Skin epidermis (tissue), 12 donors: ENCODE measurements around the gene ELMO1.

Experiments used
- H3K27ac ChIP-seq, 21 experiments: fragments of 200-600 bp; sonication (generic) in 11 of 21; one replicate each; pipeline ENCODE4 v1.5.0; 2020; ENCODE audit warnings: mild to moderate bottlenecking in 3 of 21, inconsistent platforms in 2 of 21, moderate library complexity in 2 of 21
- H3K4me3 ChIP-seq, 7 experiments: fragments of 200-600 bp; sonication (generic) in 2 of 7; one replicate each; pipeline ENCODE4 v1.5.0; 2020; ENCODE audit warnings: inconsistent platforms in 2 of 7, mild to moderate bottlenecking in 2 of 7, moderate library complexity in 1 of 7

ELMO1 gene

DNA sequence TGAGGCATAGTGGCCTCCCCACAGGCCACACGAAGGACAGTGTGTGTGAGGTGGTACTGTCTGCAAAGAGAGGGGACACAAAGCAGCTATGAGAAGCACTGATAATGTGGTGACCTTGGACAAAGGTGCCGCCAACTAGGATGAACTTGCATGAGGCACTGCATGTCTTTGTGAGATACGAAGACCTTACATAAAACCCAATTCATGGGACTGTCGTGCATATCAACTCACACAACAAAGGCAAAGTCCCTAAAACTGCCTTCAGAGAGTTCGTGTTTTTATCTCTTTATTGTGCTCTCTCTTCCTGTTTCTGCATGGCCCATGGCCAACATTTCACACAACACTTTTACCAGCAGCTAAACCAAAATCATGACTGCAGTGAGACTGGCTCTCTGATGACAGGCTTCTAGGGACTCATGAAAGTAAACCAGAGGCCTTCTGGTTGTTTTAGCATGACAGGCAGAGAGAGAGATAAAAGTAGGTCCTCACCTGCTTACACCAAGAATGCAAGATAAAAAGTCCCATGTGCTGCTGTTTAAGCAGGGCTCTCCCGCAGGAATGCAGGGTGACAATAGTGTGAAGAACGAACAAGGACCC is 347.8 kb downstream of the ELMO1 start:
- no peak overlapping the region for H3K4me3 ChIP-seq

GRCh38 chr7:37098762-37099161 is 349.9 kb downstream of the ELMO1 start:
- Histone ChIP-seq H3K4me3 (no peak overlapping the region), H3K27ac (no peak overlapping the region)

More for the DNA sequence above, 347.8 kb downstream of the ELMO1 start:
- H3K27ac ChIP-seq = no peak overlapping the region

DNA sequence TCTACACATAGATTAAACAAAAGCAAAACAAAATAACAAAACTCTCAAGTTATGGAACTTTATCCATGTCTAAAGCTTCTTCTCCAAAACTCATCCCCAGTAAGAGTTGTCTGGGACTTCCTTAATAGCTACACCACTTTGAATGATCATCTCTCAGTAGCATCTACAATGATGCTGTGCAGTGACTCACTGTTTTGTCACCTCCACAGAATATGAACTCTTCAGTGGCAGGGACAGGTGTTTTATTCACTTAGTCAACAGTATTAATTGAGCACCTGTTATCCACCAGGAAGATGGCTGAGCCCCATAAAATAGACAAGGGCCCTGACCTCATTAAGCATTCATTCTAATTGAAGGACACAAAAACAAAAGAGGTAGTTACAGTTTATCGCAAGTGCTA is 350.7 kb downstream of the ELMO1 start:
- Histone ChIP-seq H3K27ac (no peak overlapping the region), H3K4me3 (no peak overlapping the region)

- Histone ChIP-seq H3K4me3 (no peak overlapping the region), H3K27ac (no peak overlapping the region)
These were observed 351.4 kb downstream of the ELMO1 start for GRCh38 chr7:37097276-37097675.

DNA sequence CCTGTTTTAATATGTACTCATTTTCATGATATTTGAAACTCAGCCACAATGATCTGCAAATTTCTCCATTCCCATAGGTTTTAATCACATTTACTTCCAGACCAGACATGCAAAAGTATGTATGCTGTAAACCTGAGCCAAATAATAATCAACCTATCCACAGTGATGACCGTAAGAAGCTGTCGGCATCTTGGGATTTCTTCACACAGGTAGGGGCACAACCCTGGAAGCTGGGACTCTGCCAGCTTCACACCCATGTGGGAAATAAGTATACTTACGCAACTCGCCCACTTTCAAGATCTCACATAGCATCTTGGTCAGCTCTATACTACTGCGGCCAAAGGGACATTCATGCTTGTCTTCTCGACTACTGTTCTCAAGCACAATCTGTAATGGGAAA is 352.3 kb downstream of the ELMO1 start:
- H3K4me3 ChIP-seq = no peak overlapping the region
- H3K27ac ChIP-seq = no peak overlapping the region

GRCh38 chr7:37095122-37095521 is 353.5 kb downstream of the ELMO1 start:
- no peak overlapping the region for H3K4me3 ChIP-seq
- H3K27ac ChIP-seq = no peak overlapping the region

- Histone ChIP-seq H3K4me3 (no peak overlapping the region), H3K27ac (no peak overlapping the region)
These were observed 355.4 kb downstream of the ELMO1 start for GRCh38 chr7:37093257-37093656.

- no peak overlapping the region for H3K27ac ChIP-seq
- no peak overlapping the region for H3K4me3 ChIP-seq
These were observed 356.1 kb downstream of the ELMO1 start for GRCh38 chr7:37092548-37092947.

GRCh38 chr7:37089972-37090371 is 358.7 kb downstream of the ELMO1 start:
- no peak overlapping the region for H3K27ac ChIP-seq
- no peak overlapping the region for H3K4me3 ChIP-seq

- Histone ChIP-seq H3K27ac (no peak overlapping the region), H3K4me3 (no peak overlapping the region)
These were observed 363.1 kb downstream of the ELMO1 start for GRCh38 chr7:37085600-37085999.

GRCh38 chr7:37084303-37084702 is 364.4 kb downstream of the ELMO1 start:
- no peak overlapping the region for H3K4me3 ChIP-seq
- H3K27ac ChIP-seq = no peak overlapping the region

GRCh38 chr7:37083311-37084096 is 365.2 kb downstream of the ELMO1 start:
- Histone ChIP-seq H3K4me3 (no peak overlapping the region), H3K27ac (peak overlapping the region in 6 of 21 experiments; percentile 4 to 68 (median 40))

DNA sequence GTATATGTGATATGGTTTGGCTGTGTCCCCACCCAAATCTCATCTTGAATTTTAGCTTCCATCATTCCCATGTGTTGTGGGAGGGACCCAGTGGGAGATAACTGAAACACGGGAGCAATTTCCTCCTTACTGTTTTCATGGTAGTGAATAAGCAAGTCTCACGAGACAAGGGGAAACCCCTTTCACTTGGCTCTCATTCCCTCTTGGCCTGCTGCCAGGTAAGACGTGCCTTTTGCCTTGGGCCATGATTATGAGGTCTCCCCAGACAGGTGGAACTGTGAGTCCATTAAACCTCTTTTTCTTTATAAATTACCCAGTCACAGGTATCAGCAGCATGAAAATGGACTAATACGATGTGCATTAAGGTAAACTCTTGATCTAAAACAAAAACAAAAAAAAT is 367.2 kb downstream of the ELMO1 start:
- Histone ChIP-seq H3K4me3 (no peak overlapping the region), H3K27ac (no peak overlapping the region)

- Histone ChIP-seq H3K27ac (no peak overlapping the region), H3K4me3 (no peak overlapping the region)
These were observed 369.2 kb downstream of the ELMO1 start for GRCh38 chr7:37079420-37079819.

GRCh38 chr7:37076668-37077067 is 372.0 kb downstream of the ELMO1 start:
- Histone ChIP-seq H3K27ac (no peak overlapping the region), H3K4me3 (no peak overlapping the region)

DNA sequence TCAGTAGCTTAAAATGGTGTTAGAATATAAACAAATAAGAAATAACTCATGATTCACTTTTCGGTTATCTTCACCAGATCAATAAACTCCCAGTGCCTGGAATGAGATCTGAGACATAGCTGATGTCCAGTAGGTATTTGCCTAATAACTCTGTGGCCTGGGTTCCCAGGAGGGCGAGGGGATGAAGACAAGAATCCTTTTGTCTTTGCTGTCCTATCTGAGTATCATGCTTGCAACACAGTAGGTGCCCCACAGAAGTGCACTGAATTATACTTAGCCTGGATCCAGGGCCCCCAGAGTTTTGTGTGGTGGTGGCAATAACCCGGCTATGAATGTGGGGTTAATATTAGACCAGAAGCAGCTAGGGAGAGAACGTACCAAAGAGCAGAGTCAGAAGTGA is 374.3 kb downstream of the ELMO1 start:
- H3K27ac ChIP-seq = no peak overlapping the region
- no peak overlapping the region for H3K4me3 ChIP-seq

- Histone ChIP-seq H3K4me3 (no peak overlapping the region), H3K27ac (no peak overlapping the region)
These were observed 377.5 kb downstream of the ELMO1 start for GRCh38 chr7:37071124-37071523.

DNA sequence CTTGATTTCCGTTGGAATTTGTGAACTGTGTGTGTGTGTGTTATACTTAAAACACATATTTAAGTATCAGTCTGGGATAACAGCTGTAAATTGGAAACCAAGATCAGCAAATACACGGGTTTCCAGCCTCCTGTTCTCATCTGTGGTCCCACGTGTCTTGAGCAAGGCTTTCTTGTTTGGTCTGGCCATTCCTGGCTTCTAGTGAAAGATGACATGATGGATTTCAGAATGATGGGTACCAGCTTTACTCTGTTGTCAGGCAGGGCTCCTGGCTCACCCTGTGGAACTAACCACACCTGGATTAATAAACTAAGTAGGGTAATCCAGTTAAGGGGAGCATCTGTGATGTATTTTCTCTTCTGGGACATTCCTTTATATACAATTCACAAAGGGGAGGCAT is 378.2 kb downstream of the ELMO1 start:
- Histone ChIP-seq H3K27ac (no peak overlapping the region), H3K4me3 (no peak overlapping the region)

- Histone ChIP-seq H3K27ac (no peak overlapping the region), H3K4me3 (no peak overlapping the region)
These were observed 378.6 kb downstream of the ELMO1 start for GRCh38 chr7:37070031-37070430.

GRCh38 chr7:37069336-37069735 is 379.3 kb downstream of the ELMO1 start:
- no peak overlapping the region for H3K27ac ChIP-seq
- H3K4me3 ChIP-seq = no peak overlapping the region

- H3K4me3 ChIP-seq = no peak overlapping the region
- H3K27ac ChIP-seq = no peak overlapping the region
These were observed 379.8 kb downstream of the ELMO1 start for GRCh38 chr7:37068902-37069301.

DNA sequence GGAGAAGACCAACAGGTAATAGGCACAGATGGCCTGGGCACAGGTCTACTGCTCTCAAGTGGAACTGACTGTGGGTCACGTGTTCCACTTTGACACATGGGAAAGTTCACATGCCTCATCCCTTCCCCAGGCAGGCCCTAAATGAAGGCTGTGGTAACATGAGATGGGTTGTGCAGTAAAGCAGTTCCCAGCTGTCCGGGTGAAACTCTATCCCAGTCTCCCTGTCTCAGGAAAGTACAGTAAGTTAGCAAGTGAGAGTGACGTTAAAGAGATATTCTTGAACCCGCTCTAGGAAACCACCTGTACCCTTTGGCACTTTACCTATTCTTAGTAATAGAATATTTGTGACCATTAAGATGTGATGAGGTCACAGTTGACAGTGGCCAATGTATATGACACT is 380.6 kb downstream of the ELMO1 start:
- Histone ChIP-seq H3K4me3 (no peak overlapping the region), H3K27ac (no peak overlapping the region)
